Measurements from ENCODE around the gene NTHL1. TPM values are rescaled to one million over a fixed set of nuclear protein-coding genes. Genes with fewer than 3 reads are reported as not detected.

The NTHL1 gene
- total and polyA plus RNA-seq, 2 experiments from 2014 or later = 84.6 to 87.9 TPM

DNA sequence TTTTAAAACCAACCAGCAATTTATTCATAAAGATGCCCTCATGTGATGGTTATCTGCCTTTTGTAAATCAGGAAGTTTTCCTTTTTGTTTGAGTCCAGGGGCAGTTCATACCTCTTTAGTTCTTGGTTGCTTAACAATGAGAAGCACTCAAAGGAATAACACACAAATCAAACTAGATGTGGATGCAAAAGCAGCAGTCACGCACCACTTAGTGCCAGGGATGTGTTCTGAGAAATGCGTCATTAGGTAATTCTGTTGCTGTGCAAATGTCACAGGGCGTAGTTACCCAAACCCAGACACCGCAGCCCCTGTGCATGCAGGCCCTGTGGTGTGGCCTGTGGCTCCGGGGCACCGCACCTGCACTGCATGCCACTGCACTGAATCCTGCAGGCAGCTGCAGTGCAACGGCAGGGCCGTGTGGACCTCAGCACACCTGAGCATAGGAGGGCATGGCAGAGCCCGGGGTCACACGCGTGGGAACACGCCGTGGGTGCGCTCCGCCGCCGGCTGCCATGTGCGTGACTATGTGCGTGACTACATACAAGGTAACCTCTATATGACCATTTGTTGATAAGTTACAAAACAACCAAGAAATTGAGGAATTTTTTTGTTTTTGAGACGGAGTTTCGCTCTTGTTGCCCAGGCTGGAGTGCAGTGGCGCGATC, 48.4 kb upstream of the NTHL1 start:
- Histone ChIP-seq H3K9me2 (ENCODE audit: insufficient read depth) (no peaks in the 10 kb centered on the region), H3K4me3 (no peak overlapping the region), H3F3A (replicated peaks; ENCODE audit: low read depth) (0 out of 2 replicates have a peak, but pooled peaks cover 6% of the 10 kb centered on the region), H3K79me2 (replicated peaks; ENCODE audit: insufficient read depth) (no peaks in the 10 kb centered on the region), H4K20me1 (replicated peaks; ENCODE audit: insufficient read depth) (no peaks in the 10 kb centered on the region; the same call in 1 of the 2 replicates), H3K4me1 (ENCODE audit: insufficient read depth) (peaks cover 4% of the 10 kb centered on the region; the same call in 1 of the 2 replicates), H3K4me2 (no peak overlapping the region), H3K36me3 (ENCODE audit: insufficient read depth) (no peaks in the 10 kb centered on the region), H3K27me3 (ENCODE audit: insufficient read depth) (no peaks in the 10 kb centered on the region), H3K27ac (ENCODE audit: low read depth) (no peak overlapping the region), H2AFZ (no peak overlapping the region)
- H3K36me3 Mint-ChIP-seq (ENCODE audit: low read depth) = peaks cover 6% of the 10 kb centered on the region; the same call in 2 of the 3 replicates
- H3K4me1 Mint-ChIP-seq = no peaks in the 10 kb centered on the region
- H3K27ac Mint-ChIP-seq = no peak overlapping the region
- DNase-seq (ENCODE audit: low spot score) = no peak
- H3K4me3 Mint-ChIP-seq = no peak overlapping the region
- ATAC-seq = no peak
- H3K9me3 Mint-ChIP-seq = no peaks in the 10 kb centered on the region
- TF ChIP-seq EZH2phosphoT487 (IDR thresholded peaks at IDR 0.05; ENCODE audit: unreplicated experiment) = no peak
- TF ChIP-seq JUNB (IDR thresholded peaks at IDR 0.05; ENCODE audit: unreplicated experiment) = no peak
- no peak for TF ChIP-seq STAT1 (IDR thresholded peaks at IDR 0.05; ENCODE audit: unreplicated experiment)
- no peak for TF ChIP-seq EZH2 (IDR thresholded peaks at IDR 0.05; ENCODE audit: low read depth, unreplicated experiment)
- TF ChIP-seq ZNF331 (CRISPR knock-in tag; IDR thresholded peaks at IDR 0.05; ENCODE audit: low read depth) = no peak
- no peak for TF ChIP-seq REST (IDR thresholded peaks at IDR 0.05; ENCODE audit: unreplicated experiment)
- TF ChIP-seq, protein P1, sequence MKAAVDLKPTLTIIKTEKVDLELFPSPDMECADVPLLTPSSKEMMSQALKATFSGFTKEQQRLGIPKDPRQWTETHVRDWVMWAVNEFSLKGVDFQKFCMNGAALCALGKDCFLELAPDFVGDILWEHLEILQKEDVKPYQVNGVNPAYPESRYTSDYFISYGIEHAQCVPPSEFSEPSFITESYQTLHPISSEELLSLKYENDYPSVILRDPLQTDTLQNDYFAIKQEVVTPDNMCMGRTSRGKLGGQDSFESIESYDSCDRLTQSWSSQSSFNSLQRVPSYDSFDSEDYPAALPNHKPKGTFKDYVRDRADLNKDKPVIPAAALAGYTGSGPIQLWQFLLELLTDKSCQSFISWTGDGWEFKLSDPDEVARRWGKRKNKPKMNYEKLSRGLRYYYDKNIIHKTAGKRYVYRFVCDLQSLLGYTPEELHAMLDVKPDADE (IDR thresholded peaks at IDR 0.05) = no peak
- TF ChIP-seq ZNF114 (CRISPR knock-in tag; IDR thresholded peaks at IDR 0.05) = no peak
- peaks cover 14% of the 10 kb centered on the region for H3K27me3 Mint-ChIP-seq (ENCODE audit: insufficient read depth, low read depth, poor library complexity)

DNA sequence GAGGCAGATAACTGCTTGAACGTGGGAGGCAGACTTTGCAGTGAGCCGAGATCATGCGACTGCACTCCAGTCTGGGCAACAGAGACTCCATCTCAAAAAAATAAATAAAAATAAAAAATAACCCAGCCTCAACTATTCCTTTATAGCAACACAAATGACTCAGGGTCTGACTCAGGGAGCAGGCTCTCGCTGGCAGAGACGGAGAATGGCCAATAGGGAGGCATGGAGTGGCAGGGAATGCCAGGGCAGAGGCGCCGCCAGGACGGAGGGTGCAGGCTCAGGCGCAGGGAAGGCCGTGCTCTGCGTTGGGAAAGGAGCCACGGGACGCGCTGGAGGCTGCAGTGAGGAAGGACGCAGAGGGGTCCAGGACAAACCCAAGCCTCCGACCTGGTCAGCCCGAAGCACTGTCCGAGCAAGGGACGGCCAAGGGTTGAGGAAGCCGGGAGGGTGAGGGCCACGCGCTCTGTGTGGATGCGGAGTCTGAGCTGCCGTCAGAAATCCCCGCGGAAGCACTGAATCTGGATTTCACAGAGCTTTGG, 47.8 kb upstream of the NTHL1 start:
- Histone ChIP-seq H3K4me1 (ENCODE audit: insufficient read depth) (peaks cover 4% of the 10 kb centered on the region; the same call in 1 of the 2 replicates), H2AFZ (no peak overlapping the region), H4K20me1 (replicated peaks; ENCODE audit: insufficient read depth) (no peaks in the 10 kb centered on the region; the same call in 1 of the 2 replicates), H3K9me2 (ENCODE audit: insufficient read depth) (no peaks in the 10 kb centered on the region), H3K79me2 (replicated peaks; ENCODE audit: insufficient read depth) (no peaks in the 10 kb centered on the region), H3K27ac (ENCODE audit: low read depth) (no peak overlapping the region), H3K4me3 (no peak overlapping the region), H3K4me2 (no peak overlapping the region), H3F3A (replicated peaks; ENCODE audit: low read depth) (peaks cover 7% of the 10 kb centered on the region; the same call in 1 of the 2 replicates), H3K36me3 (ENCODE audit: insufficient read depth) (no peaks in the 10 kb centered on the region), H3K27me3 (ENCODE audit: insufficient read depth) (no peaks in the 10 kb centered on the region)
- H3K4me3 Mint-ChIP-seq = no peak overlapping the region
- ATAC-seq = no peak
- peaks cover 4% of the 10 kb centered on the region; the same call in 1 of the 3 replicates for H3K36me3 Mint-ChIP-seq (ENCODE audit: low read depth)
- TF ChIP-seq REST (IDR thresholded peaks at IDR 0.05; ENCODE audit: unreplicated experiment) = no peak
- DNase-seq (ENCODE audit: low spot score) = no peak
- H3K4me1 Mint-ChIP-seq = no peaks in the 10 kb centered on the region
- no peak overlapping the region for H3K27ac Mint-ChIP-seq
- no peaks in the 10 kb centered on the region for H3K9me3 Mint-ChIP-seq
- H3K27me3 Mint-ChIP-seq (ENCODE audit: insufficient read depth, low read depth, poor library complexity) = peaks cover 18% of the 10 kb centered on the region

Data from GM23338 (cell line).